ENCODE measurements around the gene TECPR2. TPM values are rescaled to one million over a fixed set of nuclear protein-coding genes. Genes with fewer than 3 reads are reported as not detected.

The TECPR2 gene
- total RNA-seq, 1 donor from 2014 or later, result 27.0 TPM

DNA sequence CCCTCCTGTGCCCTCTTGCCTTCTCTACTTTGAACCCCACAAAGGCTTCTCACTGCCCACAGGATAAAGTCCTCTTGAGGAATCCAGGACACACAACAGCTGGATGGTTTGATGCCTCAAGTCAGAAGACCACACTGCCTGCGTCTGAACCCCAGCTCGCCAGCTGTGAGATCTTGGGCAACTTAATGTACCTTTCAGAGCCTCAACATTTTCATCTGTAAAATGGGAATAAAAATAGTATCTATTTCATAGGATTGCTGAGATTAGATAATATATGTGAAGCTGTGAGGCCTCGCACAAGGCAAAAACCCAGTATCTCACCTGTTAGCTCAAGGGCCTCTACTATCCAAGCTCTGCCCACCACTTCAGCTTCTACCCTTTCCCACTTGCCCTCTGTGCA is 2.4 kb upstream of the TECPR2 start:
- no peaks in the 10 kb centered on the region for H3K27me3 Mint-ChIP-seq (ENCODE audit: low read depth)
- DNase-seq (ENCODE audit: low read depth, low spot score), result no peak
- no peak for TF ChIP-seq CTCF (conservative IDR thresholded peaks at IDR 0.05)
- H3K27ac Mint-ChIP-seq (ENCODE audit: unreplicated experiment), result no peak overlapping the region
- H3K9me3 Mint-ChIP-seq, result no peaks in the 10 kb centered on the region
- peaks cover 13% of the 10 kb centered on the region for H3K4me1 Mint-ChIP-seq
- H3K36me3 Mint-ChIP-seq (ENCODE audit: low read depth), result peaks cover 1% of the 10 kb centered on the region
- H3K4me3 Mint-ChIP-seq, result peak overlapping the region; percentile 84

GRCh38 chr14:102362084-102362483 is 657 bp upstream of the TECPR2 start:
- peak overlapping the region; percentile 94 for H3K27ac Mint-ChIP-seq (ENCODE audit: unreplicated experiment)
- peaks cover 17% of the 10 kb centered on the region for H3K4me1 Mint-ChIP-seq
- DNase-seq (ENCODE audit: low read depth, low spot score), result no peak
- no peaks in the 10 kb centered on the region for H3K36me3 Mint-ChIP-seq (ENCODE audit: low read depth)
- no peak overlapping the region for H3K4me3 Mint-ChIP-seq
- no peaks in the 10 kb centered on the region for H3K27me3 Mint-ChIP-seq (ENCODE audit: low read depth)
- no peak for TF ChIP-seq CTCF (conservative IDR thresholded peaks at IDR 0.05)
- no peaks in the 10 kb centered on the region for H3K9me3 Mint-ChIP-seq

DNA sequence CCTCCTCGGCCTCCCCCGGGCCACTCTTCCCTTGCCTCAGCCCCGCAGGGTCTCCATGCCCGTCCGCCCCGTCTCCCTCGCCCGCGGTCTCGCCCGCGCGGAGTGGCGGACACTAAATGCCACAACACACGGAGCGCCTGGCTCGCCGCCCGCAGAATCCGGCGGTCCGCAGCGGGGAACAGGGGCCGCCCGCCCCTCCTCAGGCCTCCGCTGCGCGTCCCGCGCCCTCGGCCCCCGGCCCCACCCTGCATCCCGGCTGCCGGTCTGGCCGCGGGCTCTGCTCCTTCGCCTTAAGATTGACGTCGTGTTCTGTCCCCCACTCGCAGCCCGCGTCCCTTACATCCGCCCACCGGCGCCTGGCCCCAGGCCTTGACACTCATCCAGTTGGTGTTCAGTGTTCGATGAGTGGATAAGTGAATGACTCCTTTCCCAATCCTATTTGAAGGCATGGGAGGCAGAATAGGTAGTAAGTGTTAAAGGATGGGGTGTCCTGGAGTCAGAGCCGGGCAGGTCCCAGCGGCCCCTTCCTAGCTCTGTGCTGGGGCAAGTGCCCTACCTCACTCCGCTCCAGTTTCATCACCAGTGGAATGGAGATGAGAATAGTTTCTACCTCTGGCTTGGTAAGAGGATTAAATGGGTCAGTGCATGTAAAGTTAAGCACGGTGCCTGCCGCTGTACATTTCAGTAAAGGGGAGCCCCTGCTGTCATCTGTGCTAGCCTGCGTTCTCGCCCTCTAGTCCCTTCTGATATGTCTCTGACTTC is 622 bp downstream of the TECPR2 start:
- peak; percentile 30 for DNase-seq (ENCODE audit: low read depth, low spot score)
- Mint-ChIP-seq H3K4me1 (peaks cover 21% of the 10 kb centered on the region), H3K4me3 (no peak overlapping the region), H3K27me3 (ENCODE audit: low read depth) (no peaks in the 10 kb centered on the region), H3K9me3 (no peaks in the 10 kb centered on the region), H3K36me3 (ENCODE audit: low read depth) (no peaks in the 10 kb centered on the region), H3K27ac (ENCODE audit: unreplicated experiment) (peak overlapping the region; percentile 97)
- no peak for TF ChIP-seq CTCF (conservative IDR thresholded peaks at IDR 0.05)

GRCh38 chr14:102370305-102370809 is 7.6 kb downstream of the TECPR2 start:
- Mint-ChIP-seq H3K27ac (ENCODE audit: unreplicated experiment) (no peak overlapping the region), H3K9me3 (no peaks in the 10 kb centered on the region), H3K27me3 (ENCODE audit: low read depth) (no peaks in the 10 kb centered on the region), H3K4me1 (peaks cover 9% of the 10 kb centered on the region), H3K36me3 (ENCODE audit: low read depth) (no peaks in the 10 kb centered on the region), H3K4me3 (no peak overlapping the region)
- no peak for DNase-seq (ENCODE audit: low read depth, low spot score)
- no peak for TF ChIP-seq CTCF (conservative IDR thresholded peaks at IDR 0.05)

- Mint-ChIP-seq H3K27ac (ENCODE audit: unreplicated experiment) (no peak overlapping the region), H3K9me3 (no peaks in the 10 kb centered on the region), H3K36me3 (ENCODE audit: low read depth) (no peaks in the 10 kb centered on the region), H3K4me3 (no peak overlapping the region), H3K27me3 (ENCODE audit: low read depth) (no peaks in the 10 kb centered on the region), H3K4me1 (peaks cover 9% of the 10 kb centered on the region)
- no peak for TF ChIP-seq CTCF (conservative IDR thresholded peaks at IDR 0.05)
- DNase-seq (ENCODE audit: low read depth, low spot score), result no peak
These were observed 8.6 kb downstream of the TECPR2 start for GRCh38 chr14:102371361-102371760.
